Tibial artery (tissue), 4 donors: ENCODE data around the gene ZBTB7C.

Experiments
- DNase-seq, 2 donors: peaks; one replicate each; pipeline ENCODE4 v3.0.0-alpha.2; 2019
- H3K27ac ChIP-seq, 2 donors: fragments of 200-600 bp; sonication (generic) in 1 of 2; 1 replicate in 1 of 2; 2 replicates in 1 of 2; pipeline ENCODE4 v1.5.1; 2018 to 2019; ENCODE audit warnings: mild to moderate bottlenecking in 1 of 2
- H3K27me3 ChIP-seq, 2 donors: fragments of 200-600 bp; sonication (generic) in 1 of 2; one replicate each; pipeline versions ENCODE4 v1.5.1 to v1.6.0; 2016 to 2019
- H3K36me3 ChIP-seq, 3 donors: fragments of 200-600 bp; sonication (generic) in 2 of 3; one replicate each; pipeline ENCODE4 v1.5.1; 2016 to 2019; ENCODE audit warnings: mild to moderate bottlenecking in 2 of 3
- H3K4me1 ChIP-seq, 4 donors: fragments of 200-600 bp; sonication (generic) in 2 of 4; 1 replicate in 3 of 4; 2 replicates in 1 of 4; pipeline ENCODE4 v1.5.1; 2016 to 2019
- H3K4me3 ChIP-seq, 2 donors: fragments of 200-600 bp; sonication (generic) in 1 of 2; 1 replicate in 1 of 2; 2 replicates in 1 of 2; pipeline ENCODE4 v1.5.1; 2018 to 2019; ENCODE audit warnings: mild to moderate bottlenecking in 2 of 2
- H3K9me3 ChIP-seq, 3 donors: fragments of 200-600 bp; sonication (generic) in 1 of 3; one replicate each; pipeline ENCODE4 v1.5.1; 2016 to 2019
- CTCF ChIP-seq, 2 experiments: fragments of 200-600 bp in 1 of 2; fragments of 450-650 bp in 1 of 2; IDR thresholded peaks; one replicate each; pipeline ENCODE4 v1.5.1; 2017 to 2019; ENCODE audit warnings: antibody characterized with exemption in 2 of 2, mild to moderate bottlenecking in 1 of 2, moderate library complexity in 1 of 2
- intact Hi-C: fragments of 100-400 bp; cut with DNase I; formaldehyde crosslinking; loops from one replicate; pipeline ENCODE4 v1.15.0; 2023; ENCODE audit warnings: low total_unique reads

Gene ZBTB7C

GRCh38 chr18:48452861-48453323, 43.7 kb upstream of the ZBTB7C start:
- intact Hi-C loops: no loop called here
- Histone ChIP-seq H3K36me3 (no peaks in the 10 kb centered on the region), H3K4me1 (peaks cover 0 to 41% (median 20%) of the 10 kb centered on the region in 4 donors), H3K4me3 (no peak overlapping the region), H3K27me3 (no peaks in the 10 kb centered on the region), H3K27ac (peak overlapping the region; percentile 65 to 71), H3K9me3 (no peaks in the 10 kb centered on the region)
- peak in 1 of 2 donors; percentile 77 for DNase-seq
- no peak for TF ChIP-seq CTCF (IDR thresholded peaks at IDR 0.05)

GRCh38 chr18:48450685-48451084, 41.5 kb upstream of the ZBTB7C start:
- intact Hi-C loops: no loop called here
- TF ChIP-seq CTCF (IDR thresholded peaks at IDR 0.05): no peak
- no peak overlapping the region for H3K4me3 ChIP-seq

GRCh38 chr18:48446582-48447225, 37.5 kb upstream of the ZBTB7C start:
- peaks cover 0 to 29% (median 23%) of the 10 kb centered on the region in 4 donors for H3K4me1 ChIP-seq
- H3K4me3 ChIP-seq: no peak overlapping the region
- intact Hi-C loops: loop anchor here (2.0 to 10.0 kb wide), 5 partner anchors 112 to 512 kb away; partner anchors contain the start of gene SMAD2
- peak; percentile 92 to 95 for DNase-seq
- H3K27ac ChIP-seq: peak overlapping the region; percentile 42 to 49
- no peaks in the 10 kb centered on the region for H3K36me3 ChIP-seq
- no peaks in the 10 kb centered on the region for H3K9me3 ChIP-seq
- peak; percentile 83 to 93 for TF ChIP-seq CTCF (IDR thresholded peaks at IDR 0.05)
- H3K27me3 ChIP-seq: no peaks in the 10 kb centered on the region

More at GRCh38 chr18:48450685-48451084, 41.5 kb upstream of the ZBTB7C start:
- Histone ChIP-seq H3K4me1 (peaks cover 0 to 49% (median 28%) of the 10 kb centered on the region in 4 donors), H3K36me3 (no peaks in the 10 kb centered on the region), H3K9me3 (no peaks in the 10 kb centered on the region), H3K27ac (no peak overlapping the region), H3K27me3 (no peaks in the 10 kb centered on the region)
- DNase-seq: no peak

- no peaks in the 10 kb centered on the region for H3K36me3 ChIP-seq
- intact Hi-C loops: loop anchor here (5.0 to 10.0 kb wide), 4 partner anchors 111 to 511 kb away; partner anchors contain the start of gene SMAD2
- H3K4me3 ChIP-seq: no peak overlapping the region
- H3K27me3 ChIP-seq: no peaks in the 10 kb centered on the region
- H3K9me3 ChIP-seq: no peaks in the 10 kb centered on the region
- peak; percentile 77 to 84 for TF ChIP-seq CTCF (IDR thresholded peaks at IDR 0.05)
- DNase-seq: peak; percentile 86 to 90
- H3K27ac ChIP-seq: peak overlapping the region in 1 of 2 donors; percentile 42
- peaks cover 0 to 41% (median 32%) of the 10 kb centered on the region in 4 donors for H3K4me1 ChIP-seq
These were observed 36.4 kb upstream of the ZBTB7C start for GRCh38 chr18:48445540-48445939.

- intact Hi-C loops: loop anchor here (5.0 to 10.0 kb wide), 3 partner anchors 35 to 508 kb away; partner anchors contain the start of genes SMAD2 and ZBTB7C
- DNase-seq: no peak
- no peaks in the 10 kb centered on the region for H3K9me3 ChIP-seq
- H3K4me1 ChIP-seq: peaks cover 0 to 47% (median 36%) of the 10 kb centered on the region in 4 donors
- no peaks in the 10 kb centered on the region for H3K27me3 ChIP-seq
- no peak for TF ChIP-seq CTCF (IDR thresholded peaks at IDR 0.05)
- peak overlapping the region; percentile 74 to 78 for H3K27ac ChIP-seq
- H3K36me3 ChIP-seq: no peaks in the 10 kb centered on the region
- H3K4me3 ChIP-seq: no peak overlapping the region
These were observed 33.6 kb upstream of the ZBTB7C start for GRCh38 chr18:48442761-48443160.
